ENCODE results near the gene MBTD1.
"Not testable (repeated sequence)": the region's sequence is repeated elsewhere in the genome, so short reads cannot be mapped to it uniquely, and the experiment has no call there.

Gene MBTD1

GRCh38 chr17:51251010-51251409 lies 8.8 kb downstream of the MBTD1 start:
- no peak for DNase-seq

GRCh38 chr17:51250314-51250840 lies 9.5 kb downstream of the MBTD1 start:
- no peak for DNase-seq

GRCh38 chr17:51245535-51245934 lies 14.3 kb downstream of the MBTD1 start:
- no peak for DNase-seq

- no peak for DNase-seq
Measured at GRCh38 chr17:51244041-51244440, 15.8 kb downstream of the MBTD1 start.

DNA sequence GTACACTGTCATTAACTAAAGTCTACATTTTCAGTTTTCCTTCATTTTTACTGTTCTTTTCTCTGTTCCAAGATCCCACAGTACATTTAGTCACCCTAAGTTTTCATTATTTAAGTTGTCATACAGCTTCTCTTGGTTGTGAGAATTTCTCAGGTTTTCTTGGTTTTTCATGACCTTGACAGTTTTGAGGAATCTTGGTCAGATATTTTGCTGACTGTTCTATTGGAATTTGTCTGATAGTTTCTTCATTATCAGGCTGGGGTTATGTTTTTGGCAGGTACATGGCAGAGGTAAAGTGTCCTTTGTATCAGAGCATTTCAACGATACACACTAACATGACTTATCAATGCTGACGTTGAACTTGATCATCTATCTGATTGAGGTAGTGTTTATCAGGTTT lies 19.6 kb downstream of the MBTD1 start:
- DNase-seq, result no peak

GRCh38 chr17:51238255-51238887 lies 21.5 kb downstream of the MBTD1 start:
- peak; percentile 35 for DNase-seq

- no peak for DNase-seq
Measured at GRCh38 chr17:51234162-51234561, 25.7 kb downstream of the MBTD1 start.

DNA sequence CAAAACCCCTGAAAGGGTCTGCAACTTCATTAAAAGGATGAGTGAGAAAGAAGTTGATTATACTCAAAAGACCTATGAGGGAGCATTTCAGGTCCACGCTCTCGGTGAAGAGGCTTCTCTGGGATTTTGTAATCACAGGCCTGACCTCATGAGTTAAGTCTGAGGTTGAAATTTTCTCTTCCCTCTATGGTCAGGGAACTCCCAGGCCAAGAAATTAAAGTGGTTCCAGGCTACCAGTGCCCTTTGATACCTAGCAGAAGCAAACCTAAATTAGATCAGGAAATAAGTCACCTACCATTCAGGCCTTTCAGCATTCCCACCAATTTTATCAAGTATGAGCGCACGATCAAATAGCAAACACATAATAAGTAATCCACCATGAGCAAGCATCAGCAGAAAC lies 27.9 kb downstream of the MBTD1 start:
- DNase-seq, result peak; percentile 39

- peak; percentile 10 for DNase-seq
Measured at GRCh38 chr17:51230306-51230705, 29.5 kb downstream of the MBTD1 start.

GRCh38 chr17:51229889-51230288 lies 30.0 kb downstream of the MBTD1 start:
- DNase-seq, result no peak

DNA sequence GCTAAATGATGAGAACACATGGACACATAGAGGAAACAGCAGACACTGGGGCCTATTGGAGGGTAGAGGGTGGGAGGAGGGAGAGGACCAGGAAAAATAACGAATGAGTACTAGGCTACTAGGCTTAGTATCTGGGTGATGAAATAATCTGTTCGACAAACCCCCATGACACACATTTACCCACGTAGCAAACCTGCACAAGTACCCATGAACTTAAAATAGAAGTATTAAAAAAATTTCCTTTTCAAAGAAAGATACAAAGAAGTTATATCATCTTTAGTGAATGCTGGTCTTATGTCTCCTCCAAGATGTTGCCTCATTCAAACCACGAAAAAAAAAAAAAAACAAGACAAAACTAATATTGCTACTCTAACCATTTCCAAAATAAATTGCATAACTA lies 31.7 kb downstream of the MBTD1 start:
- peak; percentile 10 for DNase-seq

- not testable (repeated sequence) for DNase-seq
Measured at GRCh38 chr17:51225523-51225922, 34.3 kb downstream of the MBTD1 start.

- DNase-seq, result peak; percentile 41
Measured at GRCh38 chr17:51224402-51225262, 35.2 kb downstream of the MBTD1 start.

DNA sequence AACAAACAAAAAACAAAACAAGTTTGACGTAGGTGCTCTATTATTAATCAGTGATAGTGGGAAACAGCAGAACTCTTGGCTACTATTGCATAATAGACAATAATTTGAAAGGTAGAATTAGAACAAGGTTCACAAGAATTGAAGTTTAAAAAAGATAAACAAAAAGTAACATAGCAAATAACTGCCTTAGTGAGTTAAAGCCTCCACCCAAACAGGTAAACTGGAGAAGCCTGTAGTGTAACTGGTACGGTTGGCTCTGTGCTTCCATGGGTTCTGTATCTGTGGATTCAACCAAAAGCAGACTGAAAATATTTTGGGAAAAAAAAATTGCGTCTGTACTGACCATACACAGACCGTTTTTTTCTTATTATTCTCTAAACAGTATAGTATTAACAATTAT lies 38.5 kb downstream of the MBTD1 start:
- no peak for DNase-seq

DNA sequence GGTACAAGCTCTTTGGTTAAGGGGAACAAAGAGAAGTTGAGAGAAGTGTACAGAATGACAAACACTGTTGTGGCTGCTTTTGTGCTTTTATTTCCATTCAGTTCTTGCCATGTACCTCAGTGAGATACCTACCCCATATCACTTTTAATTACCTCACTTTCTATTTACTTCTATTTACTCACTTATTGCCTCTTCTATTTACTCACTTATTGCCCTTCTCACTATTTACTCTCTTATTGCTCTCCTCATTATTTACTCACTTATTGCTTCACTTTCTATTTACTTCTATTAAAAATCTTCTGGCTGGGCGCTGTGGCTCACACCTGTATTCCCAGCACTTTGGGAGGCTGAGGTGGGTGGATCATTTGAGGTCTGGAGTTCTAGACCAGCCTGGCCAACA lies 41.9 kb downstream of the MBTD1 start:
- no peak for DNase-seq

- no peak for DNase-seq
Measured at GRCh38 chr17:51214920-51215319, 44.9 kb downstream of the MBTD1 start.

DNA sequence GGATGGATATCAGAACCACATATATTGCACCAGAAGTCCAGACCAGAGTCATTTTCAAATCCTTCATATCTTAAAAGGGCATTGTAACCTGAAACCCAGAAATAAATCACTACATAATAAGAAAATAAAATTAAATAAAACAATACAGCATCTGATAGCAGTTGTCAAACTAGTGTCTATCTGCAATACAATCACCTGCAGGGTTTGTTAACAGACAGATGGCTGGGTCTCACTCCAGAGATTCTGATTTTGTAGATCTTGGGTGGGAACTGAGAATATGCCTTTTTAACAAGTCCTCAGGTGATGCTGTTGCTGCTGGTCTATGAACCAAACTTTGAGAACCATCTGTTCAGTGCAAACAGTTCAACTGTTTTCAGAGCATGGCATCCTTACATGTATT lies 56.0 kb downstream of the MBTD1 start:
- no peak for DNase-seq

DNA sequence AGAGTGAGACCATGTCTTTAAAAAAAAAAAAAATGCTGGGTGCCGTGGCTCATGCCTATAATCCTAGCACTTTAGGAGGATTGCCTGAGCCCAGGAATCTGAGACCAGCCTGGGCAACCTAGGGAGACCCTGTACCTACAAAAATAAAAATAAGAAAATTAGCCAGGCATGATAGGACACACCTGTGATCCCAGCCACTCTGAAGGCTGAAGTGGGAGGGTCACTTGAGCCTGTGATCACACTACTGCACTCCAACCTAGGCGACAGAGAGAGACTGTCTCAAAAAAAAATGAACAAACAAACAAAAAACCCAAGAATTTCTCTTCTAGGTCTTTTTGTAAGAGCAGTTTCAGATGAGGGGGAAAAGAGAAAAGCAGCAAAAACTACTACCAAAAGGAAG lies 59.0 kb downstream of the MBTD1 start:
- DNase-seq, result no peak

DNA sequence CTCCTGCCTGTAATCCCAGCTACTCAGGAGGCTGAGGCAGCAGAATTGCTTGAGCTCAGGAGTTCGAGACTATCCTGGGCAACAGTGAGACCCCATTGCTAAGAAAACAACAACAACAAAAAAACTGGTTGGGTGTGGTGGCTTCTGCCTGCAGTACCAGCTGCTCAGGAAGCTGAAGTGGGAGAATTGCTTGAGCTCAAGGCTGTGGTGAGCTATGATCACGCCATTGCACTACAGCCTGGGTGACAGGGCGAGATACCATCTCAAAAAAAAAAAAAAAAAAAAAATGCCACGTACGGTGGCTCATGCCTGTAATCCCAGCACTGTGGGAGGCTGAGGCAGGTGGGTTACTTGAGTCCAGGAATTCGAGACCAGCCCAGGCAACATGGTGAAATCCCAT lies 59.6 kb downstream of the MBTD1 start:
- no peak for DNase-seq

DNA sequence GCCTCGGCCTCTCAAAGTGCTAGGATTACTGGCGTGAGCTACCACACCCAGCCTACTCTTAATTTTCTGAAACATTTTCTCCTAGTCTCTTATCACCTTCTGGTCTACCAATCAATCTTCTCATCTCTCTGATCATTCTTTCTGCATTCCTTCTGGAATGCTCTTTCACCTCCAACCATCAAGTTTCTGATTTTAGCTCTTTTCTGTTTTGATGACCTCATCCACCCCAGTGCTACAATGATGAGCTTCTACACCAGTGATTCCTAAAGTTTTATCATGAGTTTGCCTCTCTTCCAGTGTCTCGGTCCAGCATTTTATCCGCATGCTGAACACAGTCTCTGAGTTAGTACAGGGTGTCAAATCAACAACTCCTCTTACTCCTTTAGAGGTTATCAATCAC lies 62.1 kb downstream of the MBTD1 start:
- DNase-seq, result no peak

DNA sequence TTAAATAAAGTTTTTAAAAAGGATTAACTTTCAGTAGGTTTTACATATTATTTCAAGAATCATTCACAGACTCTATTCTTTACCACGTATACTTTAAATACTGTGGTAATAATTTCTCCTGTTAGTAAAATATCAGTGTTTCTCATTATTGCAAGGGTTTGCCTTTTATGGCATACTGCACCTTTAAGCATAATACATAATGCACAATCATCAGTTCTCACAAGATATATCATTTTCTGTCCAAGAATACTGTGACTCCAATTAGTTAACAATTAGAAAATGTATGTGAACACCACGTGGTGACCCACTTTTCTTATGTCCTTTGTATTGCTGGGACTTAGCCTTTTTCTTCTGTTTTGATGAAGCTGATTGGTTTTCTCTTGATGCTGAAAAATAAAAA lies 68.0 kb downstream of the MBTD1 start:
- DNase-seq, result no peak

- peak; percentile 2 for DNase-seq
Measured at GRCh38 chr17:51189628-51190027, 70.2 kb downstream of the MBTD1 start.

DNA sequence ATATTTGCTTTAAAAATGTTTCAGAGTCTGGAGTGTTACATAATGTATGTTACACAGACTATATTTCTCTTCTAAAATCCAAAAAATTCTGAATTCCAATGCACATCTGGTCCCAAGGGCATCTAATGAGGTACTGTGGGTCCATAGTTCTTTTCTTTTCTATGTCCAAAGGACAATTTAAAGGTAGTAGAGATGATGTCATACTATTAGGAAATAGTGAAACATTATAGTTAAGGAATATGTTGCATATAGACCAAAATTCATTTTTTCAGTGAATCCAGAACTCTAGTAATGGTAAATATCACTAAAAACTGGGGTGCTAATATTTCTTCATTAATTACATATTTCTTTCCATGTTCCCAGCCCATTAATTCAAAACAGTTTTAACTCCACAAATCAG lies 70.7 kb downstream of the MBTD1 start:
- no peak for DNase-seq

- DNase-seq, result no peak
Measured at GRCh38 chr17:51188271-51188833, 71.5 kb downstream of the MBTD1 start.

All from suppressor macrophage treated with lipopolysaccharide for 4 hours (primary cell).